GM06990 (cell line): ENCODE data around the gene ATG7.
"Not testable (repeated sequence)": the region's sequence is repeated elsewhere in the genome, so short reads cannot be mapped to it uniquely, and the experiment has no call there.

Source experiments
- DNase-seq: peaks from one replicate; pipeline ENCODE4 v3.0.0-alpha.2; 2011; ENCODE audit not compliant: insufficient read length; ENCODE audit errors: extremely low read depth
- H3K27me3 ChIP-seq: replicated peaks from 2 replicates; pipeline ENCODE4 v1.6.0; 2011; ENCODE audit warnings: low read length; ENCODE audit not compliant: control insufficient read depth, insufficient read depth
- H3K36me3 ChIP-seq: 2 replicates; pipeline ENCODE4 v1.5.1; 2011; ENCODE audit warnings: low read length; ENCODE audit not compliant: control insufficient read depth, insufficient read depth
- H3K4me3 ChIP-seq: replicated peaks from 2 replicates; pipeline ENCODE4 v1.5.1; 2011; ENCODE audit warnings: low read depth, mild to moderate bottlenecking, control low read depth, low read length
- TF ChIP-seq, protein P1 (sequence below): IDR thresholded peaks from 2 replicates; pipeline ENCODE4 v1.5.1; 2011; ENCODE audit warnings: low read length, control low read depth, mild to moderate bottlenecking, inconsistent platforms; ENCODE audit not compliant: insufficient read depth, poor library complexity, severe bottlenecking

The ATG7 gene

DNA sequence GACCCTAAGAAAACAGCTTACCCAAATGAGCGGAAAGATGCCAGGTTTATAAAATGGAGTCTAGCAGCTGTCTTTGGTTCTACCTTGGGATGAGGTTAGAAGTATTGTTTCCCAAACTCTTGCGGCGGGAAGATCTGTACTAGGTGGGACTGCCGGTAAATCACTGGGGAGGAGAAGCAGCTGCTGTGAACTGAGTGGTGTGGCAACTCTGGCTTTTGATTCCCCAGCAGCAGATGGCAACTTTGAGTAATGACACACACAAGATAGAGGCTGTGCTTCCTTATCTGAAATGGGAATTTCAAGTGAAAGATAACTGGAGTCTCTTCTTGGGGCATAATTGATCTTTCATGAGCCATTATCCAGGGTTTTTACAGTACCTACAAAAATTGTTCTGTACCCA lies 184.9 kb downstream of the ATG7 start:
- TF ChIP-seq, protein P1, sequence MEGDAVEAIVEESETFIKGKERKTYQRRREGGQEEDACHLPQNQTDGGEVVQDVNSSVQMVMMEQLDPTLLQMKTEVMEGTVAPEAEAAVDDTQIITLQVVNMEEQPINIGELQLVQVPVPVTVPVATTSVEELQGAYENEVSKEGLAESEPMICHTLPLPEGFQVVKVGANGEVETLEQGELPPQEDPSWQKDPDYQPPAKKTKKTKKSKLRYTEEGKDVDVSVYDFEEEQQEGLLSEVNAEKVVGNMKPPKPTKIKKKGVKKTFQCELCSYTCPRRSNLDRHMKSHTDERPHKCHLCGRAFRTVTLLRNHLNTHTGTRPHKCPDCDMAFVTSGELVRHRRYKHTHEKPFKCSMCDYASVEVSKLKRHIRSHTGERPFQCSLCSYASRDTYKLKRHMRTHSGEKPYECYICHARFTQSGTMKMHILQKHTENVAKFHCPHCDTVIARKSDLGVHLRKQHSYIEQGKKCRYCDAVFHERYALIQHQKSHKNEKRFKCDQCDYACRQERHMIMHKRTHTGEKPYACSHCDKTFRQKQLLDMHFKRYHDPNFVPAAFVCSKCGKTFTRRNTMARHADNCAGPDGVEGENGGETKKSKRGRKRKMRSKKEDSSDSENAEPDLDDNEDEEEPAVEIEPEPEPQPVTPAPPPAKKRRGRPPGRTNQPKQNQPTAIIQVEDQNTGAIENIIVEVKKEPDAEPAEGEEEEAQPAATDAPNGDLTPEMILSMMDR: no peak
- DNase-seq: no peak
- H3K4me3 ChIP-seq: no peak overlapping the region
- no peaks in the 10 kb centered on the region for H3K27me3 ChIP-seq
- H3K36me3 ChIP-seq: no peaks in the 10 kb centered on the region

DNA sequence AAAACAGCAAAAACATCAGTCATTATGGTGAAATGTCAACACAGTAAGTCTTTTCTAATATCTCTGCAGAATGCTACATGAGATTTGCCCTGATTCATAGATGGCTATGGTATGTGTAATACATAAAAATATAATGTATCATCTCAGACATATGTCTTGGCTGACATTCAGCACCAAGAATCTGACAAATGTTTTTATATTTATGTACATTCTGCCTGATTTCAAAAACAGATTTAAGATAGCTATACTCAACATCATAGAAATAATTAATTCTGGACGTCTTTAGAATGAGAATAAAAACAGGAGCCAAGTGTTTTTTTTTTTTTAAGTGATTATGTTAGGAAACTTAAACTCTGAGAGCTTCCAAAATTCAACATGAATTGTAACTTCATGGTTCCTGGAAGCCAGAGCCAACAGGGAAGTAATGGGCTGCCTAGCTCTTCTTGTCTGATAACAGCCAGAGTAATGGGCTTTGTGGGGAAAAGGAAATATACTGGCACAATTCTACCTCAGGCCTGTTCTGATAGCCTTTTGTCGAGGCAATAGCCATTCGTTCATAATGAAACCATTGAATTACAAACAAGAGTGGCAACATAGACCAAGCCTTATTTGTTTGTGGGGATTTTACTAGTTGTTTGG lies 187.1 kb downstream of the ATG7 start:
- no peak overlapping the region for H3K4me3 ChIP-seq
- no peaks in the 10 kb centered on the region for H3K36me3 ChIP-seq
- TF ChIP-seq, protein P1: no peak
- no peak for DNase-seq
- H3K27me3 ChIP-seq: no peaks in the 10 kb centered on the region

DNA sequence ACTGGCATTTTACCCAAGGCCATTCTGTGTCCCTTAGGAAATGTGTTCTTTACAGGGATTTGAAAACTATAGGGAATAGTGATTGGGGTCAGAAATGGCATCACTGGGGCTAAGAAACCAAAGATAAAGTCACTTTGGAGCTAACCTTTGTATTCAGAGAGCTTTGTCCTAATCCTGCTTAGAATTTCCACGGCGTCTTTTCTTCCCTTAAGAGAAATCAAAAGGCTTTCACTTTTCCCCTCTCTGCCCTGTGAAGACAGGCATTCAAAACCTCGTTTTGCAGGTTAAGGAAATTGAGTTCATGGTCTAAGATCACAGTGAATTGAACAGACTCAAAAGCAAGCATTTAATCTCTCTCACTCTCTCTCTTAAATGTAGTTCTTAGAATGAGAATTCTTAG lies 189.0 kb downstream of the ATG7 start:
- no peaks in the 10 kb centered on the region for H3K27me3 ChIP-seq
- no peak for DNase-seq
- TF ChIP-seq, protein P1: no peak
- no peaks in the 10 kb centered on the region for H3K36me3 ChIP-seq
- no peak overlapping the region for H3K4me3 ChIP-seq

DNA sequence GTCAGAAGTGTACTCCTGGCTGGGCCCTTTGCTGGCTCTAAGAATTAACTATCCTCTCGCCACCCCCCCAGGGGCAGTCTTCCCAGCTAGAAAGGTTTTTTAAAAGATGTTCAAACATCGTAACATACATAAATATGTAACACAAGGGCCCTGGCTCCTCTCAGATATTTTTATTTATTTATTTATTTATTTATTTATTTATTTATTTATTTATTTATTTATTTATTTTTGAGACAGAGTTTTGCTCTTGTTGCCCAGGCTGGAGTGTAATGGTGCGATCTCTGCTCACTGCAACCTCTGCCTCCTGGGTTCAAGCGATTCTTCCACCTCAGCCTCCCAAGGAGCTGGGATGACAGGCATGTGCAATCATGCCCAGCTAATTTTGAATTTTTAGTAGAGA lies 190.5 kb downstream of the ATG7 start:
- DNase-seq: not testable (repeated sequence)

DNA sequence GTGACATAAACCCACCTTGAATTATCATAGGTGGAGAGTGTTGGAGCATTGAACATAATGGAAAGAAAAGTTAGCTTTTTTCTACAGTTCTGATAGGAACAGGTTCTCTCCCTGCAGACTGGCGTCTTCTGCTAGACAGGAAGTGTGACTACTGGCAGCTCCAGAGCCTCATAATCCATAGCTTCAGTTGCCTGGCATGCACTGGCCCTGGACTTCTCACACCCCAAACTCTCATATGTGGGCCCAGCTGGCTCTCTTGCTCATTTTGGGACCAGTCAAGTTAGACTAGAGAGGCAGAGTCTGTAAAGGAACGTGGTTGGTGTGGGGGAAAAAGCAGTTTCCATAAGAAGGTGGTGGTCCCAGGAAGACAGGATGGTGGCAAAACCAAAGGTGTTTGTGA lies 191.4 kb downstream of the ATG7 start:
- TF ChIP-seq, protein P1: no peak

More for the DNA sequence above, 190.5 kb downstream of the ATG7 start:
- H3K36me3 ChIP-seq, H3K27me3 ChIP-seq, H3K4me3 ChIP-seq: not testable (repeated sequence)

DNA sequence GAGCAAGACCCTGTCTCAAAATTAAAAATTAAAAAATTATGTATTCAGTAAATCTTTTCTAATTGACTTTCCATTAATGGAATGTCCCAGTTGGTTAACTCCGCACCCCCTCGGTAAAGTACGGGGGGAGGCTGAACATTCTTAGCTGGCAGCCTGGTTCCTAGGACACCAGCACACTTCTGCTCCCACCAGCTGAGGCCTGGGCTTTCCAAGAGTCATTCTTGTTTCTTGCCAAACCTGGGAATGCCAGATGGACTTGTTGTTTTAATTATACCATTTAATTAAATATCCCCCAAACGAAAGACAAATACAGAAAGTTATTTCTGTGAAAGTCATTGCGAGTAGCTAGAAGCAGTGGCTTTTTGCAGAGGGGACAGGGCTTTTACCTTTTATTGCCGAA lies 192.2 kb downstream of the ATG7 start:
- H3K27me3 ChIP-seq: no peaks in the 10 kb centered on the region
- TF ChIP-seq, protein P1: no peak
- H3K36me3 ChIP-seq: no peaks in the 10 kb centered on the region
- H3K4me3 ChIP-seq: no peak overlapping the region
- DNase-seq: no peak

More for the DNA sequence above, 191.4 kb downstream of the ATG7 start:
- no peaks in the 10 kb centered on the region for H3K36me3 ChIP-seq
- no peaks in the 10 kb centered on the region for H3K27me3 ChIP-seq
- no peak overlapping the region for H3K4me3 ChIP-seq
- DNase-seq: no peak
